Posterior cingulate gyrus (tissue), 11 donors: ENCODE results near the gene CCDC27.

Experiments used
- DNase-seq, 10 donors: peaks; one replicate each; pipeline versions ENCODE4 v3.0.0 to v3.0.0-alpha.2; 2020 to 2021; ENCODE audit warnings: mixed read lengths in 3 of 10
- intact Hi-C: fragments of 100-400 bp; cut with DNase I; formaldehyde crosslinking; loops from one replicate; pipeline ENCODE4 v1.15.1; 2023

Gene CCDC27

DNA sequence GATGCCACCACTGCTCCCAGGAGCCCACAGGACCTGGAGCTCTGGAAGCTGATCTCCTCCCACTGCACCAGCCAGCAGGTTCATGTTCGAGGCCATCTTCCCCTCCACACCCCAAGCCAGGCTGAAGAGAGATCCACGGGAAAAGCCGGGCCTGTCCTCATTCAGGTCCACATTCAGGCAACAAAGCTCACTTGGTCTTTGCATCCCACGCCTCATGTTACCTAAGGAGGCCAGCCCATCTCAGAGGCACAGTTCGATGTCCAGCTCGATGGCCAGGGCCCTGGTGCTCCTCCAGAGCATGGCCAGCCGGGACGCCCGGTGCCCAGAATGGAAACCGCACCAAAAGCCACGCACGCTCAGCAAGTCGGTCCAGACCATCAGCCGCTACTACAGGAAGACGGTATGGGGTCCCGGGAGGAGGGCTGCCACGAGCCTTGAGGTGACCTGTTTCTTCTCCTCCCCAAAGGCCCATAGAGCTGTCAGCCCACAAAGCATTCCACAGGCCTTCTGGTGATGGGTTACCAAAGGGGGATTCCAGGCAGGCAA is at the start of gene CCDC27:
Gene CCDC27, plus strand, starts transcription at position 51 of the 546 bp plus-strand sequence. Its CDS starts 32 bp downstream, at position 83.
- peak in 1 of 10 donors; percentile 45 for DNase-seq
- intact Hi-C loops: no loop called here

DNA sequence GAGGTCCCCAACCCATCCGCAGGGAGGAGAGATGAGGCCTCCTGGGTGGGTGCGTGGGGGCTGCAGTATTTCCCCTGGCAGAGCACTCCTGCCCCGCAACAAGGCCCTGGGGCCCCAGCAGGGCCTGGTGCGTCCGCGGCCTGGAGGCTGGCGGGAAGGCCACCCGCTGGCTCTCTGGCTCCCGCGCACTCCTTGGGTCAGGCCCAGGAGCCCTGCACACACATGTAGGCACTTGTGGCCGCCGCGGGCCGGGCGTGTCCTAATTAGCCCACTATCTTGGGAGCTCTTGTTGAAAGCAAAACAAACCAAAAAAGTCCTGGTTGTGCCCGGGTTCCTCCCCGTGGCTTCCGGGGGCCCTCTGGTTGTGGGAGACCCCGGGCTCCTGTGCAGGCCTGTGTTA is 49.7 kb upstream of the CCDC27 start:
- no peak for DNase-seq
- intact Hi-C loops: no loop called here

DNA sequence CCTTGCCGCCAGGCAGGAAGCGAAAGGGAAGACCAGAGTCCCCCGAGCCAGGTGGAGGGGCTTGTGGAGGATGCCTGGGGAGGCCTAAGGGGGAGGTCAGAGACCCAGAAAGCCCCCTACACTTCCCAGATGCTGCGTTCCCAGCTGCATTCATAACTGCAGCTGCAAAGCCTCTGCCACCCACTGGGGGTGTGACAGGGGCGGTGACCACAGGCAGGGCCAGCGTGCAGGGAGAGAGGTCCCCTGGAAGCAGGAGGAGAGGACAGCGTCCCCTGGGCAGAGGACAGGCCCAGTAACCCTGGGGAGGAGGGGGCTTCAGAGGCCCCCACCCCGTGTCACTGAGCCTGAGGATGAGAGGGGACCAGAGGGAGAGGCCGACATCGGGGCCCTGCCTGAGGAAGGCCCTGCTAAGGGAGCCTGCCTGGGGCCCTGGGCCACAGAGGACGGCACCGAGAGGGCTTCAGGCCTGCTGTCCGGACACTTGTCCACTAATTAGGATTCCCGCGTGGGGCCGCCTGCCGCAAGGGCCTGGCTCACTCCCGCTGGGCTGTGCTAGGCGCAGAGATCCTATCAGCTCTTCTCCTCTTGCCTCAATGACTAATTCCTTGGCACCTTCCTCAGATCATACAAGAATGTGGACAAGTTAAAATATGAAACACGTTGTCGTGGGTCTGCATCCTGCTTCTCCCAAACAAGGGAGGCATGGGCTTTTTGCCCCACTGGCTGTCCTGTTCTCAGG is 49.1 kb upstream of the CCDC27 start:
- no peak for DNase-seq
- intact Hi-C loops: no loop called here

DNA sequence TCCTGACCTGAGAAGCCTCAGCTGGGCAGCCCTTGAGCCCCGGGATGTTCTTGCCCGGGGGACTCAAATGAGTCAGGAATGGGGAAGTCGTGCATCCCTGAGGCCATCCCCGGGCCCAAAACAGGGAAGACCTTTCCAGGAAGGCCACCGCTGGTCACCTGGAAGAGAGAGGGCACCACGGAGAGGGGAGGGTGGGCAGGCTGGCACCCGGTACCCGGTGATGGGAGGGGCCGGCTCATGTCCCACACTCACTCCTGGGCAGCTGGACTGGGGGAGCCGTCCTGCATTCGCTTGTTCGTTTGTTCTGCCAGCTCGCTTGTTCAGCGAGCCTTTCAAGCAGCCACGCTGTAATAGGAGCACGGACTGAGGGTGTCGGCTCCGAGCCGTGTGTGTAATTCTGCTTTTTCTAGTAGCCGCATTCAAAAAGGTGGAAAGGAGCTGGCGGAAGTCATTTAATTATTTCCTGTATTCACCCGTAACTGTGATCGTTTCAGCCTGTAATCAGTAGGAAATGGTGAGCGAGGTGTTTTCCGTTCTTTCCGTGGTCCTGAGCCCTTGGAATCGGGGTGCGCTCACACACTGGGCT is 48.4 kb upstream of the CCDC27 start:
- DNase-seq: no peak
- intact Hi-C loops: no loop called here

DNA sequence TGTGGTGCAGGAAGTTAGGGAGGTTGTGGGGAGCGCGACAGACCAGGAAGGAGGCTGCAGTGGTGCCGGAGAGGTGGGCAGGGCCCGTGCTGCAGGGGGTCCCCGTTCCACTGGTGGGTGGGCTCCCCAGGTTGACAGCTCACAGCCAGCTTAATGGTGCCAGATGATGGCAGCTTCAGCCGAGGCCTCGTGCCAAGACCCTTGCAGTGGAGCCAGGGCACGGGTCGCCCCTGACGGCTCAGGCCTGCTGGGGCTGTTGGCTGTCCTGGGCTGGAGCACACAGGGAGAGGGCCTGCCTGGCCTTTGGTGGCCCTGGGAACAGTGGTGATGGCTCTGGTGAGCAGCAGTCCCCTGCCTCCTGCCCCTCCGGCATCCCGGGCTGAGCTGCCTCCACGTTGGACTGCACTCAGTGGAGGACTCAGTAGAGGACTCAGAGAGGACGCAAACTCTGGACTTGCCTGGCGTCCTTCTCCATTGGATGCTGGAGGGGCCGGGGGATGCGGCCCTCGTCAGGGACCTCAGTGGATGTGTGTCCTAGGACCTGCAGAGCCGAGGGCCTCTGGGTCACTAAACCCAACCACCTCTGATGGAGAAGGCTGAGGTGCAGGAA is 46.8 kb upstream of the CCDC27 start:
- DNase-seq: no peak
- intact Hi-C loops: no loop called here

DNA sequence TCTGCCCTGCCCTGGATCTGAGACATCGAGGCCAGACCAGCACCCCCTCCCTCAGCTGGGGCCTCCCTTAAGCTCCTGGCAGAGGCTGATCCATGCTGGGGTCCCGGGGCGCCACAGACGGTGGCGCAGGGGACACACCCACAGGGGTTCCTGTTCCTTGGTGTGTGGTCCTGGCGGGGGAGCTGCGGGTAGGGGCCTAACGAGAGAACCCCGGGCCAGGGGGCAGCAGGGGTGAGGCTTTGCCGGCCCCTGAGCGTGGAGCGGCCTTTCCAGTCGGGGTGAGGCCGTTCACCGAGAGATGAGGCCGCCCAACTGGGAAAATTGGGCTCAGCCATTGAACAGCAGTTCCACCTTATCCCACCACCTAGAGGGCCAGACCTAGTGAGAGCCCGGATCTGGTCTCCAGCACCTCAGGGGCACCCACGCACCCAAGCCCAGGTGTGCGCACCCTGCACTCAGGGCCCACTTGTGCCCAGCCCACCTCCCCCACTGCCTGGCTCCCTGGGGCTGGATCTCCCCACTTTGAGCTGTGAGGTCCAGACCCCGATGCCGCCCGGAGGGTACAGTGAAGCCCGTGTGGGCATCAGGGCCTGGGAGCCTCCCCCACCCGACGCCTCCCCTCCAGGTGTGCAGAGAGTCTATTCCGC is 45.5 kb upstream of the CCDC27 start:
- DNase-seq: no peak

DNA sequence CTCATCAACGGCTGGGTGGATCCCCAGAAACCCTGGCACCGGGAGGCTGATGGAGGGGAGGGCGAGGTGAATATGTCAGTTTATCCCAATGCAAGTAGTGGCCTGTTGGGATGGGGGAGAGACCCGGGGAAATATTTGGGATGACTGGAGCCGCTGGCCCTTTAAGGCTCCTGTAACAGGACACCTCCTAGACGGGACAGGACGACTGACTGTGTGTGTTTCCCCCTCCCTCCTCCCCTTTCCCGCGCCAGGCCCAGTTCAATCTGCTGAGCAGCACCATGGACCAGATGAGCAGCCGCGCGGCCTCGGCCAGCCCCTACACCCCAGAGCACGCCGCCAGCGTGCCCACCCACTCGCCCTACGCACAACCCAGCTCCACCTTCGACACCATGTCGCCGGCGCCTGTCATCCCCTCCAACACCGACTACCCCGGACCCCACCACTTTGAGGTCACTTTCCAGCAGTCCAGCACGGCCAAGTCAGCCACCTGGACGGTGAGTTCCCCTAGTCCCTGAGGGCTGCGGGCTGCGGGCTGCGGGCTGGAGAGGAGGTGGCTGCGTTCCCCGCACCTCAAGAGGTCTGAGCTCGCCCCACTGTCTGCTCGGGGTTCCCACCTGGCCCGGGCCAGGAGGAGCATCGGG is 44.8 kb upstream of the CCDC27 start:
- no peak for DNase-seq
- intact Hi-C loops: no loop called here

More for the DNA sequence above, 45.5 kb upstream of the CCDC27 start:
- intact Hi-C loops: no loop called here

DNA sequence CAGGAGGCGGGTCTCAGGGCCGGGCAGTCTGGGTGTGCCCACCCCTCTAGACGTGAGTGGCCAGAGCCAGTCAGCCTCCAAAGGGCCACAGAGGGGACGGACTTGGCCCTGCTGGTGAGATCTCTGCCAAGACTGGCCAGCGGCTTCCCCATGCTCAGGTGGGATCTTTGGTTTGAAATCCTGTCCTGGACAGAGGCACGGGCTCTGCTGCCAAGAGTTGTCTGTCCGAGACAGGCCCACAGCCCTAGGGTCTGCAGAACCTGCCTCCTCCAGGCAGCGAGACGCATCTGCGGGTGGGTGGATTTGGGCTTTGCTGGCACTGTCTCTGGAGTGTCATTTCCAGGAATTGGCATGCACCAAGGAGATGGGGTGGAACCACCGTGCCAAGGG is 44.3 kb upstream of the CCDC27 start:
- no peak for DNase-seq
- intact Hi-C loops: no loop called here

DNA sequence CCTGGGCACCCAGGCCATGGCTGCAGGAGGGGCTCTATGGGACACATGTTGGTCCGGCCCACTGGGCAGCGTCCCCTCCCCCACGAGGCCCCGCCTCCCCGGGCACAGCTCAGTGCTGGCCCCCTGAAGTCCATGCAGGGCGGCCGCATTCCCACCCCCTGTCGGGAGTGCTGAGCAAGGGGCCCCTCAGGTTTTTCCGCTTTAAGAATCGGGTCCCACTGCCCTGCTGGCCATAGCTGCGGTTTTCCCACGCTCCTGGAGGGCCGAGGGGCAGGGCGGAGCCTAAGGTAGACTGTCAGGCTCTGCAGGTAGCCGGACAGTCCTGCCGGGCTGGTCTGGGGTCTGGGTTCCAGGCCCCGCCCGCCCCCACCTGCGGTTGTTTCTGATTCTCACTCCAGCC is 43.5 kb upstream of the CCDC27 start:
- intact Hi-C loops: no loop called here
- DNase-seq: no peak

DNA sequence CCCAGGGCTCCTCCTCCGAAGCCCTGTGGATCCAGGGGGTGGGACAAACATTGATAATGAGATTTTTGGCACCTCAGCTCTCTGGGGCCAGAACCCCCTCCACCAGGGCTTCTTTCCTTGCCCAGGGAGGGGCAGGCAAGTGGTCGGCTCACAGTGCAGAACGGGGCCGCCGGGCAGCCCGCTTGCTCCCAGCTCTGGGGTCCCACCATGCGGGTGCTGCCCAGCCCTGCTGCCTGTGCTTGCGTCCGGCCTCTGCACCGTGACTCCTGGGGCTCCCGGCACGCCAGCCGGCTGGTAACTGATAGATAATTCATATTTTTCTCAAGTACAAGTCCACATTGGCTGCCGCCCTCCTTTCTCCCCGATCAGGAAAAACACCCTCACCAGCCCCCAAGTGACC is 42.0 kb upstream of the CCDC27 start:
- intact Hi-C loops: no loop called here
- DNase-seq: no peak

DNA sequence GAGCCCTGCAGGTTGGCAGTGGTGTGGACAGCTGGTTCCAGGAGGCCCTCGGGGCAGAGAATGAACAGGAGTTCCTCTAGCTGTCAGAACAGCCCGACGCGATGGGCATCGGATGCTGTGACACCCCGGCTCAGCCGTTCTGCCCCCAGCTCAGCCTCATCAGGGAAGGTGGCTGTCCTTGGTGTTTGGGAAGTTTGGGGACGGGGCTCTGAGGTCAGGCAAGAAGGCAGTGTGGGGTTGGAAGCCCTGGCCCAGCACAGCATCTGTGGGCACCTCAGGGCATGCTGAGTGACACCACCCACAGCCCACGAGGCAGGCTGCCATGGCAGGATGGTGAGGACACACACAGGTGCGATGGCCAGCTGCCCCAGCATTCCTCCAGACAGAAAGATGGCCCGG is 40.9 kb upstream of the CCDC27 start:
- intact Hi-C loops: no loop called here
- no peak for DNase-seq

DNA sequence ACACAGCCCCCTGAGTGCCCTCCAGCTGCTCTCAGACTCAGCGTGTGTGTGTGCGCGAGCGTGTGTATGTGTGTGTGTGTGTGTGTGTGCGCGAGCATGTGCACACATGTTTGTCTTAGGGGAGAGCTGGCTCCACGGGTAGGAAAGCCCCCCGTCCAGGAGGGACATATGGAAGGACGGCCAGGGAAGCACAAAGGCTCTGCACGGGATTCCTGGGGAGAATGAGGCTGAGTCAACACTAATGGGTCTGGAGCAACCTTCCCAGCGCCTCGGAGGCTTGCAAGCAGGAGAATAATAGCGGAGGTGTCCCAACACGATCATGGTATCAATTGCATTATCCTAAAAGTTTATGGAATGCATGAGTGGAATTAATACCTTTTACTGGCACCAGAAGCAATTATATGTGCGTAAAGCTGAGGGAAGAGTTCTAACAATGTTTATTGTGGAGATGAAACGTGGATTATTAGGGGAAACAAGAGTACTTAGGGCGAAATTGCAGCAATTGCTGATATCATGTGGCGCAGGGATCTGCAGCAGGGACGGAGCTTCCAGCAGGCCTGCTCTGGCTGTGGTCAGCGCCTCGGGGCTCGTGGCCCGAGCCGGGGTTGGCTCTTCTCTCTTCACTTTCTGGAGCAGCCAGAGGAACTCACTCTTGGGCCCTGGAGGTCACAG is 40.3 kb upstream of the CCDC27 start:
- intact Hi-C loops: no loop called here
- DNase-seq: peak in 1 of 10 donors; percentile 31

DNA sequence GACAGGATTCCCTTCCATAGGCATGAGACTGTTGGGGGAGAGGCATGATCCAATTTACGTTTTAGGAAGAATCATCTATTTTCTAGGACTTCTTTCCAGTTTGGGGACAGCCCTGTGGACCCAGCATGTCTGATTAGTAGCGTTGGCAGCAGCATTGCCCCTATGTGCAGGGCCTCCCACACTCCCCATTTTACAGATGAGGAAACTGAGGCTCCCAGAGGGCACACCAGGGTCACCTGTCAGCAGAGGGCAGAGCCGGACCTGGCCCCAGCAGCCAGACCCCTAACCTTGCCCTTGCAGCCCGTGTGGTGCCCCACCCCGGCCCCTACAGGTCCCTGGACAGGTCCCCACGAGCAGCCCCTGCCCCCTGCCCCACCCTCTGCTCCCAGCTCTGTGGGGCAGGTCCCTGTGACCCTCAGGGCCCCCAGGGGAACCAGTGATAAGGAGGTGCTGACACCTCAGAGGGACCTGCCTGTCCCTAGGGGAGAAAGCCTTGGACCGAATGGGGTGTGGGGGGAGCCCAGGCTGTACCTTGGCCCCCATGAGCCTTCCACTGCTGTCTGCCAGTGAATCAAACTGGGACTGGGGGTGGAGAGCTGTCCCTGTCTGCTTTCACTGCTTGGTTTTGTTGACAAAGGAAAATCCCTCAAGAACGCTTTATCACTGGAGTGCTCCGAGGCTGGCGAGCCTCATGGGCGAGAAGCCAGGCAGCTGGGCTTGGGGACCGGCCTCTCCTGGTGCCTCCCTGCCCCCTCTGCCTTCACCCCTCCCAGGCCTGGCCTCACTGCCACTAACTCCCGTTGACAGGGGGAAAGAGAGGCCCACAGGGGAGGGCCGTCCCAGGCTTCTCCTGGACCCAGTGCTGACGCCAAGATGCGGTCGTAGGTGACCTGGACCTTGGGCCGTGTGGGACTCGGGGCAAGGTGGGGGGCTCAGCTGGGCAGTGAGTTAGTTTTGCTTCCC is 39.4 kb upstream of the CCDC27 start:
- intact Hi-C loops: no loop called here
- DNase-seq: peak; percentile 55 to 98 (median 86)

DNA sequence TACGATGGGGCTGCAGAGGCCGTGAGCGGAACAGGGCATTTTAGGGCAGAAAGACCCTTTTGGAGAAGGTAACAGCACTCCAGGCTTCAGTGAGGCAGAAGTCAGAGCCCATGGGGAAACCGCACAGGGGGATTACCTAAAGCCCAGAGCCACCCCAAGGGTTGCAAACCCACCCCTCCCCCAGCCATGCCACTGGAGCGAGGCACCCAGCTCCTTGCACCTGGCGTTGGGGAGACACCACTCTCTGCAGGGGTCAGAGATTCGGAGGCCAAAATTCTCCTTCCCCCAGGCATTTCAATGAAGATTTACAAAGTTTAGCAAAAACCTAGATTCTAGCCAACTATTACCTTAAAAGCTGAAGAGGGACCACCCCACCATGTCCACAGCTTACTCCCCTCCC is 38.4 kb upstream of the CCDC27 start:
- intact Hi-C loops: no loop called here
- no peak for DNase-seq

DNA sequence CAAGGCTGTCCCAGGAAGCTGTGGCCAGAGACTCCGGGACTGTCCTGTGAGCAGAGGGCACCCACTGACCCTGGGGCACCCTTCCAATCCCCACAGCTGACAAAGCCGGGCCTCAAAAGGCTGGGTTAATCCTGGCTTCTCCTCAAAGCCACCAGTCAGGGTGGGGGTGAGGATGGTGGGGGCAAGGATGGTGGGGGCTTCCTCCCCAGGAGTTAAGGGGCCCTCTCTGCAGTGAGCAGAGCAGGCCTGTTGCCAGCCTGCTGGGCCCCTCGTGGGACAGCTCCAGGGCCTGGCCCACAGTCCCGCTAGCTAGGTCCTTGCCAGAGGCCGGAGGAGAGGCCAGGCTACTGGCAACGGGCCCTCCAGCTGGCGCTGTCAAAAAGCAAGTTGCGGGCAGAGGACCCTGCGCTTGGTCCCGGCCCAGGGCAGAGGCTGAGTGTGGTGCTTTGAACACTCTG is 37.9 kb upstream of the CCDC27 start:
- intact Hi-C loops: no loop called here
- peak; percentile 57 to 97 (median 78) for DNase-seq

DNA sequence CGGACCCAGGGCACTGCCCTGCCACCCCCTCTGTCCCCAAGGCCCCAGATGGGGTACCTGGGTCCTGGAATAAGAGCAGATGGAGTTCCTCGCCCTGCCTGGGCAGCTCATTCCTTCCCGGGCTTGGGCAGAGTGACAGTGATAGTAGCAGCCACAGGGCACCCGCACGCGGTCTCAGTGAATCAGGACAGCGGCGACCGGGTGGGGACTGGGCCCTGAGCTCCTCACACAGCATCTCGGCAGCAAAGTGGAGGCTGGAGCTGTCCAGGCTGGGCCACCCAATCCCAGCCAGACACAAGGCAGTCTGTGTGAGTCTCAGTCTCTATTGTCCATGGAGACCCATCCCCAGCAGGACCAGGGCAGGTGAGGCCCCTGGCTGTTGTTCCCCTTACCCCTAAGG is 37.4 kb upstream of the CCDC27 start:
- intact Hi-C loops: no loop called here
- DNase-seq: peak in 1 of 10 donors; percentile 39

DNA sequence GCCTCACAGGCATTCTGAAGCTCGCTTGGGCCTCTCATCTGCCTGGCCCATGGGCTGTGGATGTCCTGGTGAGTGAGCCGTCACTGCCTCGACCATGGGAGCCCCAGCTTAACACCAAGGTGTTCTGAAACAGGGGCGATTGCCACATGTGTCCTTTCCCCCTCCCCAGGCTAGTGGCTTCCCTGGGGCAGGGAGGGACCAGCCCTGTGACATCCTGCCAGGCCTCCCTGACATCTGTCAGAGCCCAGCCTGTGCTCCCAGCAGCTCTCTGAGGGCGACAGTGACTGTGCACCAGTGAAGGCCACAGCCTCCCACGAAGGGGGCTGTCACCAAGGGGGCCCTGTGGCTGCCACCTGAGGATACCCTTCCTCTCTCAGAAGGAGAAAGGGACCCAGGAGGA is 35.9 kb upstream of the CCDC27 start:
- DNase-seq: peak in 1 of 10 donors; percentile 34
- intact Hi-C loops: no loop called here

DNA sequence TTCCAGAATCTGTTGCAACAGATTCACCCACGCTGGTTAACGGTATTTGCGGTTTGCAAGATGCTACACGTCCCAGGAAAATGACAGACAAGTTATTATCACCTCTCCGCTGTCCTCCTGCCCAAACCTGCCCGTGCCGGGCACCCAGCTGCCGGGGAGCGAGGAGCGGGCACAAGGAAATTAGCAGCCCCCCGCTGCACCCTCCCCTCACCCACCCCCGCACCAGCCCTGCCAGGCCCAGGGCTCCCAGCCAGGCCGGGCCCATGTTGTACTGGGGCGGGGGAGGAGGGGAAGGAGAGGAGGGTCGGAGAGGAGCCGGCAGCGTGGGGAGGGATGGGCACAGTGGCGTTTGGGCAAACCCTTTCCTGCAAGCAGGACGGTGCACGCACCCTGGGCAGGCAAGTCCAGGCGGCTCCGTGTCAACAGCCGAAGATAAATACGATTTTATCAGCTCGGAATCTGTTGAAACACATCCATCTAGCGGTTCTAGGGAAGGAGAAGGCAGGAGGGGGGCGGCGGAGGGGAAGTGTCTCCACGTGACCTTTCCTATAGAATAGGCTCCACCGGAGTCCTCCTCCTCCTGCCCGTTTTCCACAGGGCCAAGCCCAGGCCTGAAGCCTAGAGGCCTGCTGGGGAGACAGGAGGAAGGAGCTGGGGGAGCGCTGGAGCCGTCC is 35.1 kb upstream of the CCDC27 start:
- intact Hi-C loops: no loop called here
- no peak for DNase-seq
